Panc1 (cell line): ENCODE measurements around the gene TCP11L2.

Experiments
- POLR2AphosphoS5 ChIP-seq: IDR thresholded peaks from 2 replicates; pipeline ENCODE4 v1.6.1; 2012; ENCODE audit warnings: mild to moderate bottlenecking, low read depth, low read length, moderate library complexity
- SIN3A ChIP-seq: IDR thresholded peaks from 2 replicates; pipeline ENCODE4 v1.6.1; 2012; ENCODE audit warnings: low read depth, mild to moderate bottlenecking, low read length, moderate library complexity, borderline replicate concordance; ENCODE audit not compliant: insufficient read depth
- TCF7L2 ChIP-seq: IDR thresholded peaks from 2 replicates; pipeline ENCODE4 v1.6.1; 2011; ENCODE audit warnings: mild to moderate bottlenecking, low read depth, low read length, inconsistent platforms
- TF ChIP-seq, protein P1 (sequence below), 2 experiments: IDR thresholded peaks; 2 replicates each; pipeline ENCODE4 v1.6.1; 2011 to 2012; ENCODE audit warnings: low read depth in 2 of 2, control low read depth in 1 of 2, low read length in 1 of 2, mild to moderate bottlenecking in 1 of 2, moderate library complexity in 1 of 2; ENCODE audit not compliant: insufficient read depth in 1 of 2
- TF ChIP-seq, protein P2 (sequence below): fragments of 450-650 bp; IDR thresholded peaks from 2 replicates; pipeline ENCODE4 v1.5.1; 2017; ENCODE audit warnings: mild to moderate bottlenecking

DNA sequence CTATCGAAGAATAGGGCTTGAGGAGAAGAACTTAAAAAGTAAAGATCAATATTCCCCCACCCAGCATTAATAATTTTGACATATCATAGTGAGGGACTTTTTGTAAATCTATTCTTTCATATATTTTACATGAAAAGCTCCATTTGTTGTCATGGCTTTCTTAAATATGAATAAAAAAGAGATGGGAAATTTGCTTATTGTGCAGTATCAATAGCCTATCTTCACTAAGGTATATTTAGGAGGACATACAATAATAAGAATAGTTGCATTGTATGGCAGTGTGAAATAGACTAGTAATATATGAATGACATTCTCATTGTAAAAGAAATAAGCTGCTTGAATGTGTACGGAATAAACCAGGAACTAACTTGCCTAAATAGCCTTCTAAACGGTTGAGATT, 5.5 kb upstream of the TCP11L2 start:
- TF ChIP-seq POLR2AphosphoS5 (no peak), SIN3A (no peak), TCF7L2 (no peak)
- TF ChIP-seq, protein P1, sequence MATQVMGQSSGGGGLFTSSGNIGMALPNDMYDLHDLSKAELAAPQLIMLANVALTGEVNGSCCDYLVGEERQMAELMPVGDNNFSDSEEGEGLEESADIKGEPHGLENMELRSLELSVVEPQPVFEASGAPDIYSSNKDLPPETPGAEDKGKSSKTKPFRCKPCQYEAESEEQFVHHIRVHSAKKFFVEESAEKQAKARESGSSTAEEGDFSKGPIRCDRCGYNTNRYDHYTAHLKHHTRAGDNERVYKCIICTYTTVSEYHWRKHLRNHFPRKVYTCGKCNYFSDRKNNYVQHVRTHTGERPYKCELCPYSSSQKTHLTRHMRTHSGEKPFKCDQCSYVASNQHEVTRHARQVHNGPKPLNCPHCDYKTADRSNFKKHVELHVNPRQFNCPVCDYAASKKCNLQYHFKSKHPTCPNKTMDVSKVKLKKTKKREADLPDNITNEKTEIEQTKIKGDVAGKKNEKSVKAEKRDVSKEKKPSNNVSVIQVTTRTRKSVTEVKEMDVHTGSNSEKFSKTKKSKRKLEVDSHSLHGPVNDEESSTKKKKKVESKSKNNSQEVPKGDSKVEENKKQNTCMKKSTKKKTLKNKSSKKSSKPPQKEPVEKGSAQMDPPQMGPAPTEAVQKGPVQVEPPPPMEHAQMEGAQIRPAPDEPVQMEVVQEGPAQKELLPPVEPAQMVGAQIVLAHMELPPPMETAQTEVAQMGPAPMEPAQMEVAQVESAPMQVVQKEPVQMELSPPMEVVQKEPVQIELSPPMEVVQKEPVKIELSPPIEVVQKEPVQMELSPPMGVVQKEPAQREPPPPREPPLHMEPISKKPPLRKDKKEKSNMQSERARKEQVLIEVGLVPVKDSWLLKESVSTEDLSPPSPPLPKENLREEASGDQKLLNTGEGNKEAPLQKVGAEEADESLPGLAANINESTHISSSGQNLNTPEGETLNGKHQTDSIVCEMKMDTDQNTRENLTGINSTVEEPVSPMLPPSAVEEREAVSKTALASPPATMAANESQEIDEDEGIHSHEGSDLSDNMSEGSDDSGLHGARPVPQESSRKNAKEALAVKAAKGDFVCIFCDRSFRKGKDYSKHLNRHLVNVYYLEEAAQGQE (IDR thresholded peaks at IDR 0.05; ENCODE audit: insufficient read depth in 1 of 2, low read depth in 2 of 2, low read length in 1 of 2), result no peak
- TF ChIP-seq, protein P2, sequence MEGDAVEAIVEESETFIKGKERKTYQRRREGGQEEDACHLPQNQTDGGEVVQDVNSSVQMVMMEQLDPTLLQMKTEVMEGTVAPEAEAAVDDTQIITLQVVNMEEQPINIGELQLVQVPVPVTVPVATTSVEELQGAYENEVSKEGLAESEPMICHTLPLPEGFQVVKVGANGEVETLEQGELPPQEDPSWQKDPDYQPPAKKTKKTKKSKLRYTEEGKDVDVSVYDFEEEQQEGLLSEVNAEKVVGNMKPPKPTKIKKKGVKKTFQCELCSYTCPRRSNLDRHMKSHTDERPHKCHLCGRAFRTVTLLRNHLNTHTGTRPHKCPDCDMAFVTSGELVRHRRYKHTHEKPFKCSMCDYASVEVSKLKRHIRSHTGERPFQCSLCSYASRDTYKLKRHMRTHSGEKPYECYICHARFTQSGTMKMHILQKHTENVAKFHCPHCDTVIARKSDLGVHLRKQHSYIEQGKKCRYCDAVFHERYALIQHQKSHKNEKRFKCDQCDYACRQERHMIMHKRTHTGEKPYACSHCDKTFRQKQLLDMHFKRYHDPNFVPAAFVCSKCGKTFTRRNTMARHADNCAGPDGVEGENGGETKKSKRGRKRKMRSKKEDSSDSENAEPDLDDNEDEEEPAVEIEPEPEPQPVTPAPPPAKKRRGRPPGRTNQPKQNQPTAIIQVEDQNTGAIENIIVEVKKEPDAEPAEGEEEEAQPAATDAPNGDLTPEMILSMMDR, result no peak
